Epithelial cell of esophagus (primary cell): ENCODE measurements around the gene MPPE1.
A peak's percentile ranks its signal among the peaks of the same experiment; 100 is the strongest.
"Not testable (repeated sequence)": the region's sequence is repeated elsewhere in the genome, so short reads cannot be mapped to it uniquely, and the experiment has no call there.

ENCODE experiments used
- DNase-seq: peaks from one replicate; pipeline ENCODE4 v3.0.0; 2010; ENCODE audit warnings: low read depth
- H3K4me3 ChIP-seq: 2 replicates; pipeline ENCODE4 v1.5.1; 2011; ENCODE audit warnings: mild to moderate bottlenecking, low read length, control low read depth
- CTCF ChIP-seq: IDR thresholded peaks from 2 replicates; pipeline ENCODE4 v1.5.1; 2011; ENCODE audit warnings: low read depth, mild to moderate bottlenecking, low read length, control low read depth, inconsistent platforms; ENCODE audit not compliant: insufficient read depth; ENCODE audit errors: missing control alignments

MPPE1 gene

GRCh38 chr18:11861583-11862288 lies 46.4 kb downstream of the MPPE1 start:
- DNase-seq: no peak
- H3K4me3 ChIP-seq: no peak overlapping the region
- TF ChIP-seq CTCF: no peak

GRCh38 chr18:11860594-11861450 lies 47.3 kb downstream of the MPPE1 start:
- no peak for TF ChIP-seq CTCF
- no peak overlapping the region for H3K4me3 ChIP-seq
- no peak for DNase-seq

- peak; percentile 97 for DNase-seq
- TF ChIP-seq CTCF: peak; percentile 67
- H3K4me3 ChIP-seq: peak overlapping the region; percentile 50
Observed at GRCh38 chr18:11859903-11860407, 48.2 kb downstream of the MPPE1 start.

- DNase-seq: no peak
- peak overlapping the region; percentile 50 for H3K4me3 ChIP-seq
- no peak for TF ChIP-seq CTCF
Observed at GRCh38 chr18:11859282-11859830, 48.8 kb downstream of the MPPE1 start.

GRCh38 chr18:11857177-11857887 lies 50.8 kb downstream of the MPPE1 start:
- peak overlapping the region; percentile 18 for H3K4me3 ChIP-seq
- TF ChIP-seq CTCF: no peak
- peak; percentile 100 for DNase-seq

- not testable (repeated sequence) for DNase-seq
Observed at GRCh38 chr18:11854554-11854953, 53.6 kb downstream of the MPPE1 start.

GRCh38 chr18:11851806-11852337 lies 56.2 kb downstream of the MPPE1 start:
- TF ChIP-seq CTCF: no peak
- DNase-seq: peak; percentile 68
- H3K4me3 ChIP-seq: peak overlapping the region; percentile 96

More at GRCh38 chr18:11854554-11854953, 53.6 kb downstream of the MPPE1 start:
- H3K4me3 ChIP-seq: not testable (repeated sequence)
